DMS53 (cell line): ENCODE data around the gene TRIM59.

Source experiments
- DNase-seq: peaks from one replicate; lab custom pipeline; 2025; lab: John Stamatoyannopoulos, UW

TRIM59 gene

GRCh38 chr3:160403028-160403545 is 46.5 kb downstream of the TRIM59 start:
- no peak for DNase-seq

GRCh38 chr3:160402221-160403027 is 47.2 kb downstream of the TRIM59 start:
- DNase-seq: no peak

- peak; percentile 31 for DNase-seq
These were observed 48.1 kb downstream of the TRIM59 start for GRCh38 chr3:160401291-160402095.

- peak; percentile 59 for DNase-seq
These were observed 48.9 kb downstream of the TRIM59 start for GRCh38 chr3:160400702-160401150.

DNA sequence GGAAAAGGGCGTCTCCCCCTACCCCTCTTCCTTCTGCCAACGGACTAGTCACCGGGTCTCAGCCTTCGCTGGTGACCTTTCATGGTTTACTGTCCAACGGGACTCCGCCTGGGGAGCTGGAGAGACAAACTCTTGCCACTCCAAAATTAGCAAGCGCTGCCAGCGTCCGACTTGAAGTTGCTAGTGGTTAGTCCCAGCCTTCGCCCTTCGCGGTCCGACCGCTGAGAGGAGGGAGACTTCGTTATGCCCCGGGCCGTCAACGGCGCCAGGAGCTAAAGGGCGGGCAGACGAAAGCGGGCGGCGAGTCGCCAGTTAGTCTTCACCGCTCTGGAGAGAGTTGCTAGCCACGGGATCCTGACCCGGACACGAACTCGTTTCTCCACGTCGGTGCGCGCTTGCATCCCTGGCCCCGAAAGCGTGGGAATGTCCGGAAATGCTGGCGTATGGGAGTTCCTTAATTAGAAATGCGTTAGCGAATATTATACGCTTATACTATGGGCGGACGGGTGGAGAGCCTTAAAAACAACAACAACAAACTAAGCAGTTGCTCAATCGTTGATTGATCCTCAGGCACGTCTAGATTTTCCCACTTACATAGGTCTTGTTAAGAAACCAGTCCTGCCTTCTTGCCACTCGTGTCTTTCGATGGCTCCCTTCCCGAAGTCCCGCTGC is 49.4 kb downstream of the TRIM59 start:
- DNase-seq: peak; percentile 66

DNA sequence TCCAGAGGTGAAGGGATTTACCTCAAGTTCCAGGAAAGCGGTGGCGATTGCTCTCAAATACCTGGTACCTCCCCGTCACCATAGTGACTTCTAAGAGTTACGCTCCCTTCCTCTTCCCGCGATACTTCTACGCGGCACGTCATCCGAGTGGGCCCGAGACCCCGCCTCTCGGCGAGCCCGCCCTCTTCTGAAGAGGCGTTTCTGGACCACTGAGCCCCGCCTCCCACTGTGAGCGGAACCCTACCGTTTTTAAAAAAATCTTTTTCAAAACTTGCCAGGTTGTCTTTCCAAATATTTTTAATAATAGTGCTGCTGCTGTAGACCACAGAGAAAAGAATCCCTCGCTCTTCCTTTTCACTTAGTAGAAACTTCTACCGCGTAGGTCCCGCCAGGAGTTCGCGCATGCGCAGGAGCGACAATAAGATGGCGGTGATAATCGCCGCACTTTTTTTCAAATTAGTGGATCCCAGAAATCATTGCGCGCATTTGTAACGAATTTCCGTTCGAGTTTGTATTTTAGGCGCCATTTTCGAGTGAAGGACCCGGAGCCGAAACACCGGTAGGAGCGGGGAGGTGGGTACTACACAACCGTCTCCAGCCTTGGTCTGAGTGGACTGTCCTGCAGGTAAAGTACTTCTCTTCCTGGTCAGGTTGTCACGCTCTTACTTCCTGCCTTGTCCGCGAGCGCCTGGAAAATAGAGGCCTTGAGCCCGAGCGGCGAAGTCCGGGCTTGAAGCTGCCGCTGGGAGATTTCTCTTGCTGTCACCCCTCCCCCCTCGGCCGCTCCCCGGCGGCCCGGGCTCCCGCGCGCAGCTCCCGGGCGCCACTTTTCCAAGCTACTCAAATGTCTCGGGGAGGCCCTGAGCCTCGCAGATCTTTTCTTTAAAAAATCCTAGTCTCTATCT is 50.2 kb downstream of the TRIM59 start, which contains the start of the genes IFT80 and SMC4:
Gene IFT80, minus strand, starts transcription at position 101 of the 905 bp plus-strand sequence. CDS start 14,625 bp downstream, outside the sequence.
Gene SMC4, plus strand, starts transcription at position 526 of the 905 bp plus-strand sequence. CDS start 1,177 bp downstream, outside the sequence.
- peak; percentile 97 for DNase-seq

- no peak for DNase-seq
These were observed 50.8 kb downstream of the TRIM59 start for GRCh38 chr3:160398820-160399124.

GRCh38 chr3:160395297-160395696 is 54.3 kb downstream of the TRIM59 start:
- DNase-seq: no peak

GRCh38 chr3:160394009-160394392 is 55.6 kb downstream of the TRIM59 start:
- DNase-seq: no peak

DNA sequence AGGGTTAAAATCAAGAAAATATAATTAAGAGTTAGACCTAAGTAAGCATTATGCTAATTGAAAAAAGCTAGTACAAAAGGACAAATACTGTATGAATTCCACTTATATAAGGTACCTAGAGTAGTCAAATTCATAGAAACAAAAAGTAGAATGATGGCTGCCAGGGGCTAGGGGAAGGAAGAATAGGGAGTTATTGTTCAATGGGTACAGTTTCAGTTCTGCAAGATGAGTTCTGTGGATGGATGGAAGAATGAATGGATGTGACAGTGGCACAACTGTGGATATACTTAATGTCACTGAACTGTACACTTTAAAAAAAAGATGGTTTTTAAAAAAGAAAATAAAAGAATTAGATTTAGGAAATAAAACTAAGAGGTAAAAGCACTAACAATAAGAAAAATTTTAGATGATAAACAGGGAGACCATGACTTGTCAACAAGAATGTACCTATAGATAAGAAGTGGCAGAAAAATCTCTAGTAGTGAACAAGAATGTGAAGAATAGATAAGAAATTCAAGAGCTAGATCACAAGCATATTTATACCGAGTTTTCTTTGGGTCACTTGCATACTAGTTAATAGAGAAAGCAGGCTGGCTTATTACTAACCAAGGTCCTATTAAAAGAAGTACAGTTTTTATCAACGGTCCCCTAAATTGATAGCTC is 56.1 kb downstream of the TRIM59 start:
- no peak for DNase-seq

DNA sequence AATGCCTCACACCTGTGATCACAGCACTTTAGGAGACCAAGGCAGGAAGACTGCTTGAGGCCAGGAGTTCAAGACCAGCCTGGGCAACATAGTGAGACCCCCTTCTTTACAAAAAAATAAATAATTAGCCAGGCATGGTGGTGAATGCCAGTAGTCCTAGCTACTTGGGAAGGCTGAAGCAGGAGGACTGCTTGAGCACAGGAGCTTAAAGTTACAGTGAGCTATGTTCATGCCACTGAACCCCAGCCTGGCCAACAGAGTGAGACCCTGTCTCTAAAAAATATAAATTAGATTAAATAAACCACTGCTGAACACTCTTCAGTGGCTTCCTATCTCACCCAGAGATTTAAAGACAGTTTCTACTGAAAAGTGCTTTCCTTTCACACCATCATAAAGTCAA is 56.8 kb downstream of the TRIM59 start:
- DNase-seq: no peak

DNA sequence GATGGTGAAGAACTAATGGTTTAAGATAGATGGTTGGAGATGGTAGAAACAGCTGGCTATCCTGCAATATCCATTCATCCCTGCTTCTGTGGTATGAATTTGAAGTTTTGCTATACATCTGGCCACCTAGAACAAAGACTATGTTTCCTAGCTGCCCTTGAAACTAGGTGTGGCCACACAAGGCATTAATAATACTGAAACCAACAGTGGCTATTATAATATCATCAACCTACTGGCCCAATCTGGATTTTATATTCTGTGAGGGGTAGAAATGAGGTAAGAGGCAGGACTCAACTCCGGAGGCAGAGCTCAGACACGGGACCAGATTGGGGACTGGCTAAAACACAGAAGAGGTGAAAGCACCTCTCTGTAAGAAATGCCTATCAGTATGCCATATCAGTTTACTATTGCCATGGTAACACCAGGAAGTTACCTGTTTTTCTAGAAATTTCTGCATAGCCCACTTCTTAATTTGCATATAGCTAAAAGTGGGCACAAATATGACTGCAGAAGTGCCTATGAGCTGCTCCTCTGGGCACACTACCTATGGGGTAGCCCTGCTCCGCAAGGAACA is 58.9 kb downstream of the TRIM59 start:
- peak; percentile 2 for DNase-seq
